T-helper 2 cell treated with Interferon-gamma antibody and Interleukin-4, amounts not matched to agents 100 ng/mL and 5 ng/mL, for 36 hours (primary cell): ENCODE results near the gene CAVIN1. TPM values are rescaled to one million over a fixed set of nuclear protein-coding genes. Genes with fewer than 3 reads are reported as not detected.
"Not testable (repeated sequence)": the region's sequence is repeated elsewhere in the genome, so short reads cannot be mapped to it uniquely, and the experiment has no call there.

Experiments used
- intact Hi-C: fragments of 100-400 bp; cut with micrococcal nuclease; formaldehyde crosslinking; loops from one replicate; pipeline ENCODE4 v1.15.1; 2023
- total RNA-seq: library from RNA; stranded (reverse); gene quantifications from 2 replicates; pipeline ENCODE4 v1.2.3, GENCODE V29; 2022

Gene CAVIN1
- 3.5 TPM in 2 replicates for total RNA-seq

GRCh38 chr17:42422958-42423712 is at the start of gene CAVIN1:
Gene CAVIN1, minus strand, starts transcription at chr17:42423256. Its CDS starts 159 bp downstream, at chr17:42423097.
- intact Hi-C loops: no loop called here

GRCh38 chr17:42467889-42468288 is 44.8 kb upstream of the CAVIN1 start:
- intact Hi-C loops: no loop called here

- intact Hi-C loops: no loop called here
Observed at GRCh38 chr17:42463976-42464400, 40.9 kb upstream of the CAVIN1 start.

- intact Hi-C loops: no loop called here
Observed at GRCh38 chr17:42460371-42460770, 37.3 kb upstream of the CAVIN1 start.

- intact Hi-C loops: no loop called here
Observed at GRCh38 chr17:42459801-42460281, 36.8 kb upstream of the CAVIN1 start.

GRCh38 chr17:42459256-42459800 is 36.3 kb upstream of the CAVIN1 start:
- intact Hi-C loops: no loop called here

- intact Hi-C loops: loop anchor here (1.0 kb wide), 1 partner anchor 59 kb away; no protein-coding TSS in a partner anchor
Observed at GRCh38 chr17:42458497-42459255, 35.6 kb upstream of the CAVIN1 start, which contains the start of gene ATP6V0A1. Gene ATP6V0A1, plus strand, starts transcription at chr17:42458878. Its CDS starts 2,017 bp downstream, at chr17:42460895.

GRCh38 chr17:42457107-42457792 is 34.2 kb upstream of the CAVIN1 start:
- intact Hi-C loops: no loop called here

GRCh38 chr17:42456223-42457106 is 33.4 kb upstream of the CAVIN1 start:
- intact Hi-C loops: no loop called here

- intact Hi-C loops: not testable (repeated sequence)
Observed at GRCh38 chr17:42454987-42455386, 31.9 kb upstream of the CAVIN1 start.

GRCh38 chr17:42453439-42453838 is 30.4 kb upstream of the CAVIN1 start:
- intact Hi-C loops: no loop called here

- intact Hi-C loops: not testable (repeated sequence)
Observed at GRCh38 chr17:42451270-42451669, 28.2 kb upstream of the CAVIN1 start.

- intact Hi-C loops: not testable (repeated sequence)
Observed at GRCh38 chr17:42449838-42450237, 26.8 kb upstream of the CAVIN1 start.

GRCh38 chr17:42449176-42449575 is 26.1 kb upstream of the CAVIN1 start:
- intact Hi-C loops: not testable (repeated sequence)

- intact Hi-C loops: loop anchor here (5.0 kb wide), 1 partner anchor 75 kb away; no protein-coding TSS in a partner anchor
Observed at GRCh38 chr17:42442196-42442565, 19.1 kb upstream of the CAVIN1 start.

- intact Hi-C loops: loop anchor here (5.0 kb wide), 1 partner anchor 76 kb away; no protein-coding TSS in a partner anchor
Observed at GRCh38 chr17:42441371-42442195, 18.5 kb upstream of the CAVIN1 start.

- intact Hi-C loops: no loop called here
Observed at GRCh38 chr17:42438600-42439567, 15.8 kb upstream of the CAVIN1 start.

- intact Hi-C loops: no loop called here
Observed at GRCh38 chr17:42436391-42436790, 13.3 kb upstream of the CAVIN1 start.
